Sigmoid colon (tissue), 4 donors: ENCODE measurements around the gene PACS1.

Experiments used
- EP300 ChIP-seq, 4 donors: sonication (generic); formaldehyde crosslinking; IDR thresholded peaks; one replicate each; pipeline ENCODE4 v1.6.1; 2017; ENCODE audit warnings: antibody characterized with exemption in 4 of 4
- POLR2A ChIP-seq, 2 donors: fragments of 450-650 bp; IDR thresholded peaks; one replicate each; pipeline ENCODE4 v1.6.1; 2016; ENCODE audit warnings: antibody characterized with exemption in 2 of 2, mild to moderate bottlenecking in 2 of 2, moderate library complexity in 2 of 2
- POLR2AphosphoS5 ChIP-seq, 4 donors: sonication (generic); formaldehyde crosslinking; IDR thresholded peaks; one replicate each; pipeline ENCODE4 v1.6.1; 2017; ENCODE audit warnings: antibody characterized with exemption in 4 of 4
- TF ChIP-seq, protein P1 (sequence below), 4 experiments: fragments of 450-650 bp in 3 of 4; fragments of 200-600 bp in 1 of 4; IDR thresholded peaks; one replicate each; pipeline ENCODE4 v1.5.1; 2016 to 2019; ENCODE audit warnings: antibody characterized with exemption in 4 of 4, mild to moderate bottlenecking in 3 of 4, moderate library complexity in 2 of 4

GRCh38 chr11:66239998-66240780 is 170.1 kb downstream of the PACS1 start:
- TF ChIP-seq POLR2A (IDR thresholded peaks at IDR 0.05): no peak
- TF ChIP-seq, protein P1, sequence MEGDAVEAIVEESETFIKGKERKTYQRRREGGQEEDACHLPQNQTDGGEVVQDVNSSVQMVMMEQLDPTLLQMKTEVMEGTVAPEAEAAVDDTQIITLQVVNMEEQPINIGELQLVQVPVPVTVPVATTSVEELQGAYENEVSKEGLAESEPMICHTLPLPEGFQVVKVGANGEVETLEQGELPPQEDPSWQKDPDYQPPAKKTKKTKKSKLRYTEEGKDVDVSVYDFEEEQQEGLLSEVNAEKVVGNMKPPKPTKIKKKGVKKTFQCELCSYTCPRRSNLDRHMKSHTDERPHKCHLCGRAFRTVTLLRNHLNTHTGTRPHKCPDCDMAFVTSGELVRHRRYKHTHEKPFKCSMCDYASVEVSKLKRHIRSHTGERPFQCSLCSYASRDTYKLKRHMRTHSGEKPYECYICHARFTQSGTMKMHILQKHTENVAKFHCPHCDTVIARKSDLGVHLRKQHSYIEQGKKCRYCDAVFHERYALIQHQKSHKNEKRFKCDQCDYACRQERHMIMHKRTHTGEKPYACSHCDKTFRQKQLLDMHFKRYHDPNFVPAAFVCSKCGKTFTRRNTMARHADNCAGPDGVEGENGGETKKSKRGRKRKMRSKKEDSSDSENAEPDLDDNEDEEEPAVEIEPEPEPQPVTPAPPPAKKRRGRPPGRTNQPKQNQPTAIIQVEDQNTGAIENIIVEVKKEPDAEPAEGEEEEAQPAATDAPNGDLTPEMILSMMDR (IDR thresholded peaks at IDR 0.05): no peak
- no peak for TF ChIP-seq POLR2AphosphoS5 (IDR thresholded peaks at IDR 0.05)
- TF ChIP-seq EP300 (IDR thresholded peaks at IDR 0.05): no peak
